Natural killer cell treated with Interleukin-12 subunit alpha and Interleukin-12 subunit beta and Interleukin-15 and Interleukin-18, amount 100 ng/mL, for 72 hours (primary cell): ENCODE data around the gene PIKFYVE. TPM values are rescaled to one million over a fixed set of nuclear protein-coding genes. Genes with fewer than 3 reads are reported as not detected.
A peak's percentile ranks its signal among the peaks of the same experiment; 100 is the strongest.

Experiments
- ATAC-seq, 2 donors: fragments of 150-1000 bp; cut with Tn5 transposase in 1 of 2; sonication (Bioruptor Pico), chemical (Tn5 transposase) in 1 of 2; 2 replicates each; pipeline ENCODE4 v1.10.0; 2021
- DNase-seq: peaks from one replicate; pipeline ENCODE4 v3.0.0; 2022; ENCODE audit warnings: low spot score
- H3K27ac Mint-ChIP-seq, 2 donors: 1 replicate in 1 of 2; 2 replicates in 1 of 2; pipeline ENCODE4 v1.8.0; 2022; ENCODE audit warnings: mixed read lengths in 2 of 2, mild to moderate bottlenecking in 1 of 2, moderate library complexity in 1 of 2
- H3K27me3 Mint-ChIP-seq, 2 donors: 1 replicate in 1 of 2; 2 replicates in 1 of 2; pipeline ENCODE4 v1.8.0; 2022; ENCODE audit warnings: mixed read lengths in 2 of 2
- H3K36me3 Mint-ChIP-seq: one replicate; pipeline ENCODE4 v1.8.0; 2022; ENCODE audit warnings: mixed read lengths
- H3K4me1 Mint-ChIP-seq, 2 donors: 1 replicate in 1 of 2; 2 replicates in 1 of 2; pipeline ENCODE4 v1.8.0; 2022; ENCODE audit warnings: low read depth in 2 of 2, mixed read lengths in 2 of 2, mild to moderate bottlenecking in 1 of 2
- H3K4me3 Mint-ChIP-seq: one replicate; pipeline ENCODE4 v1.8.0; 2022; ENCODE audit warnings: mixed read lengths
- H3K9me3 Mint-ChIP-seq: 2 replicates; pipeline ENCODE4 v1.8.0; 2022; ENCODE audit warnings: mixed read lengths
- total RNA-seq, 2 donors: library from RNA; stranded (reverse); gene quantifications; one replicate each; pipeline ENCODE4 v1.2.3, GENCODE V29; 2022

The PIKFYVE gene
- total RNA-seq, 2 donors from 2014 or later: 25.6 to 29.9 TPM

DNA sequence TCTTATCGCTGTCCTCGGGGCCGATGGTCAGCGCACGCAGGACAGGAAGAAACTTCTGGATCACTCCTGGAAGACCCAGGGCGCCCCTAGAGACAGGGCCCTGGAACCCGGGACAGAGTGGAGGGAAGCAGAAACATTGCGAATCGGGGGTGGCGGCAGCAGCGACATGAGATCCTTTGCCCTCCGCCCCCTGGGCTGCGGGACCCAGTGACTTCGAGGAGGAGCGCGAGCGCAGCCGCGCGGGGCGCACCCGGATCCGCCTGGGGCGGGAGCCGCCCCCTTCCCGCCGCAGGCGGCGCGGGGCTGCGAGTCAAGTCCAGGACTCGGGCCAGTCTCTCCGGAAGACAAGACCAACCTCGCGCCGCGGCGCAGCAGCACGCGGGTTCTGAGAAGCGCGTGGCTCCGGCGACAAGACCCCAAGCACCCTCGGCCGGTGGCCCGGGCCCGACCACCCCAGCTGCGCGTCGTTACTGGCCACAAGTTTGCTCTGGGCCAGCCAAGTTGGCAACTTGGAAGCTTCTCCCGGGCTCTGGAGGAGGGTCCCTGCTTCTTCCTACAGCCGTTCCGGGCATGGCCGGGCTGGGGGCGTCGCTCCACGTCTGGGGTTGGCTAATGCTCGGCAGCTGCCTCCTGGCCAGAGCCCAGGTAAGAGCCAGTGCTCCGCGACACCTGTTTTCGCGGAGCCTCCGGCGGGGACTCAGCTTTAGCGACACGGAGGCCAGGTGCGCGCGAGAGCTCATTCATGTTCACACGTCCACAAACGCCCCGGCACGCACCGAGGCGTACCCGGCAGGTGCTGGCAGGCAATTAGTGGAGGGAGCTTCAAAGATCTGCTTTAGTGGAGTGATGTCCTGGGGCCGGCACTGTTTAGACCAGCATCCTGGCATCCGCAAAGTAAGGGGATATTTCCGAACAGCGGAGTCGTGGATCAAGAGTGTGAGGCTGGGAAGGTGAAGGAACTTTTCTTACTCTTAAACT lies 140.7 kb downstream of the PIKFYVE start, which contains the start of gene PTH2R:
PTH2R (plus strand) TSS at position 319 of the 978 bp plus-strand sequence; CDS start at position 571, 252 bp downstream.
- H3K27ac Mint-ChIP-seq: no peak within 1 kb of the TSS
- H3K4me3 Mint-ChIP-seq: no peak within 1 kb of the TSS
- H3K4me1 Mint-ChIP-seq: no peaks in the 10 kb centered on the region
- H3K27me3 Mint-ChIP-seq: peaks cover 35 to 68% of the 10 kb centered on the region in 2 donors
- DNase-seq: no peak
- H3K9me3 Mint-ChIP-seq: no peaks in the 10 kb centered on the region
- H3K36me3 Mint-ChIP-seq: no peaks in the 10 kb centered on the region
- ATAC-seq: peak in 1 of 2 donors; percentile 41

- H3K9me3 Mint-ChIP-seq: no peaks in the 10 kb centered on the region
- peaks cover 30 to 66% of the 10 kb centered on the region in 2 donors for H3K27me3 Mint-ChIP-seq
- DNase-seq (no peak), ATAC-seq (peak in 1 of 2 donors; percentile 24)
- no peaks in the 10 kb centered on the region for H3K36me3 Mint-ChIP-seq
- H3K27ac Mint-ChIP-seq: no peak overlapping the region
- H3K4me1 Mint-ChIP-seq: no peaks in the 10 kb centered on the region
- H3K4me3 Mint-ChIP-seq: no peak overlapping the region
These were observed 141.6 kb downstream of the PIKFYVE start for GRCh38 chr2:208407667-208408066.

Other genes starting within 250 kb of the PIKFYVE start
- gene PLEKHM3, start 240.7 kb upstream of the PIKFYVE start, total RNA-seq: 10 to 100 TPM in 1 of 2 donors, 1 to 10 TPM in 1; 8.1 to 10.3 TPM
- gene CRYGD, start 141.7 kb upstream of the PIKFYVE start, total RNA-seq: not detected
- gene CRYGC, start 136.4 kb upstream of the PIKFYVE start, total RNA-seq: not detected
- gene CRYGB, start 120.1 kb upstream of the PIKFYVE start, total RNA-seq: not detected
- gene CRYGA, start 102.7 kb upstream of the PIKFYVE start, total RNA-seq: not detected
- gene C2orf80, start 76.2 kb upstream of the PIKFYVE start, total RNA-seq: not detected
- 10 to 100 TPM; 18.9 to 30.5 TPM for gene IDH1, start 11.2 kb upstream of the PIKFYVE start, total RNA-seq
- not detected for gene PTH2R, start 140.5 kb downstream of the PIKFYVE start, total RNA-seq